Endodermal cell (in vitro differentiated cells): Measurements from ENCODE around the gene NPAS3. TPM values are rescaled to one million over a fixed set of nuclear protein-coding genes. Genes with fewer than 3 reads are reported as not detected.

Source experiments
- DNase-seq: peaks from one replicate; pipeline ENCODE4 v3.0.0-alpha.2; 2017
- H3K27ac ChIP-seq: 2 replicates; pipeline ENCODE4 v1.5.1; 2013; ENCODE audit warnings: mild to moderate bottlenecking, low read depth, low read length, moderate library complexity
- H3K27me3 ChIP-seq: 2 replicates; pipeline ENCODE4 v1.6.1; 2013; ENCODE audit warnings: mild to moderate bottlenecking, low read length, moderate library complexity; ENCODE audit not compliant: insufficient read depth, control insufficient read depth, poor library complexity, severe bottlenecking
- H3K36me3 ChIP-seq: 2 replicates; pipeline ENCODE4 v1.7.0; 2013; ENCODE audit warnings: mild to moderate bottlenecking, low read length, moderate library complexity; ENCODE audit not compliant: control insufficient read depth, insufficient read depth
- H3K4me1 ChIP-seq: one replicate; pipeline ENCODE4 v1.7.0; 2013; ENCODE audit warnings: low read length; ENCODE audit not compliant: control insufficient read depth, insufficient read depth
- H3K4me3 ChIP-seq: 2 replicates; pipeline ENCODE4 v1.5.1; 2013; ENCODE audit warnings: mild to moderate bottlenecking, low read length, moderate library complexity
- H3K9ac ChIP-seq: 2 replicates; pipeline ENCODE4 v1.6.1; 2013; ENCODE audit warnings: mild to moderate bottlenecking, low read length, moderate library complexity; ENCODE audit not compliant: poor library complexity, severe bottlenecking; ENCODE audit errors: extremely low read depth
- H3K9me3 ChIP-seq: 2 replicates; pipeline ENCODE4 v1.6.1; 2013; ENCODE audit warnings: mild to moderate bottlenecking, low read length, moderate library complexity; ENCODE audit not compliant: control insufficient read depth
- H3K27ac Mint-ChIP-seq: 2 replicates; pipeline ENCODE4 v1.8.0; 2020; ENCODE audit warnings: mixed read lengths
- H3K27me3 Mint-ChIP-seq: 2 replicates; pipeline ENCODE4 v1.8.0; 2021; ENCODE audit warnings: mild to moderate bottlenecking, mixed read lengths; ENCODE audit not compliant: insufficient read depth
- H3K36me3 Mint-ChIP-seq: 2 replicates; pipeline ENCODE4 v1.8.0; 2020; ENCODE audit warnings: low read depth, mixed read lengths
- H3K4me1 Mint-ChIP-seq: 2 replicates; pipeline ENCODE4 v1.8.0; 2020; ENCODE audit warnings: mixed read lengths
- H3K4me3 Mint-ChIP-seq: 2 replicates; pipeline ENCODE4 v1.8.0; 2020; ENCODE audit warnings: mild to moderate bottlenecking, moderate library complexity, mixed read lengths
- H3K9me3 Mint-ChIP-seq: 2 replicates; pipeline ENCODE4 v1.8.0; 2020; ENCODE audit warnings: mild to moderate bottlenecking, mixed read lengths
- WGBS, 2 experiments: methylation state at CpG; one replicate each; pipeline versions ENCODE4 v1.1.5 to v1.1.7; 2013; ENCODE audit warnings: missing lambda C conversion rate in 2 of 2, mixed read lengths in 1 of 2; ENCODE audit not compliant: insufficient coverage in 1 of 2, insufficient read length in 1 of 2; 5-methylcytosine and 5-hydroxymethylcytosine counted together
- total RNA-seq, 2 donors: library from RNA; stranded (reverse); fragmentation: NEBNext Ultra II Directional in 1 of 2; extraction: Animal tissue kit (Norgen Biotek cat#: 25700) in 1 of 2; gene quantifications; 2 replicates in 1 of 2; 3 replicates in 1 of 2; pipeline ENCODE4 v1.2.1, GENCODE V29; 2021
- TF ChIP-seq, protein P1 (sequence below): fragments of 200-600 bp; sonication (generic); conservative IDR thresholded peaks from 2 replicates; pipeline ENCODE4 v1.5.0; 2021; ENCODE audit warnings: antibody characterized with exemption, mild to moderate bottlenecking

NPAS3 gene
- total RNA-seq, 2 donors from 2014 or later: 1.4 to 1.6 TPM

DNA sequence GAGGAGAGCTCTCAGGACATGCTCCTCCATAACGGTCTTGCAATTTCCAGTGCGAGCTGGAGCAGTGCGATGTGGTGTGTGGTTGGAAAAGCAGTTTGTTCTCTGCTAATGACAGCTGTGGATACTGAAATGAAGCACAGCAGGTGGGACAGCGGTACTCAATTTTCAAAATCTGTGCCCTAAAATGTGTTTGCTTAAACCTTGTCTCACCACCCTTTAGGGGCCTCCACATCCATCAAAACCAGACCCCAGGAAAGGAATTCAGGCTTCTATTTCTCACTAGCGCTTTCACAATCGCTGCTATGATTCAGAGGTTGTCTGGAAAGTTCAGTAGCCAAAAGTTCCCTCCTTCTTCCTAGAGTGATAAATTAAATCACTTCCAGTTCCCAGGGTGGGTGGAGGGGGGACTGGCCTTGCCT is 571.4 kb downstream of the NPAS3 start:
- Histone ChIP-seq H3K4me1 (no peaks in the 10 kb centered on the region), H3K4me3 (no peak overlapping the region), H3K9me3 (no peaks in the 10 kb centered on the region), H3K27ac (peak overlapping the region; percentile 61), H3K27me3 (no peaks in the 10 kb centered on the region), H3K9ac (no peak overlapping the region), H3K36me3 (no peaks in the 10 kb centered on the region)
- Mint-ChIP-seq H3K9me3 (no peaks in the 10 kb centered on the region), H3K27me3 (no peaks in the 10 kb centered on the region), H3K4me3 (no peak overlapping the region), H3K27ac (no peak overlapping the region), H3K36me3 (no peaks in the 10 kb centered on the region), H3K4me1 (peaks cover 3% of the 10 kb centered on the region)
- WGBS, 2 experiments: 83 to 89% methylated on average over 3 to 6 of the region's 6 CpGs
- TF ChIP-seq, protein P1, sequence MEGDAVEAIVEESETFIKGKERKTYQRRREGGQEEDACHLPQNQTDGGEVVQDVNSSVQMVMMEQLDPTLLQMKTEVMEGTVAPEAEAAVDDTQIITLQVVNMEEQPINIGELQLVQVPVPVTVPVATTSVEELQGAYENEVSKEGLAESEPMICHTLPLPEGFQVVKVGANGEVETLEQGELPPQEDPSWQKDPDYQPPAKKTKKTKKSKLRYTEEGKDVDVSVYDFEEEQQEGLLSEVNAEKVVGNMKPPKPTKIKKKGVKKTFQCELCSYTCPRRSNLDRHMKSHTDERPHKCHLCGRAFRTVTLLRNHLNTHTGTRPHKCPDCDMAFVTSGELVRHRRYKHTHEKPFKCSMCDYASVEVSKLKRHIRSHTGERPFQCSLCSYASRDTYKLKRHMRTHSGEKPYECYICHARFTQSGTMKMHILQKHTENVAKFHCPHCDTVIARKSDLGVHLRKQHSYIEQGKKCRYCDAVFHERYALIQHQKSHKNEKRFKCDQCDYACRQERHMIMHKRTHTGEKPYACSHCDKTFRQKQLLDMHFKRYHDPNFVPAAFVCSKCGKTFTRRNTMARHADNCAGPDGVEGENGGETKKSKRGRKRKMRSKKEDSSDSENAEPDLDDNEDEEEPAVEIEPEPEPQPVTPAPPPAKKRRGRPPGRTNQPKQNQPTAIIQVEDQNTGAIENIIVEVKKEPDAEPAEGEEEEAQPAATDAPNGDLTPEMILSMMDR: no peak
- DNase-seq: no peak

DNA sequence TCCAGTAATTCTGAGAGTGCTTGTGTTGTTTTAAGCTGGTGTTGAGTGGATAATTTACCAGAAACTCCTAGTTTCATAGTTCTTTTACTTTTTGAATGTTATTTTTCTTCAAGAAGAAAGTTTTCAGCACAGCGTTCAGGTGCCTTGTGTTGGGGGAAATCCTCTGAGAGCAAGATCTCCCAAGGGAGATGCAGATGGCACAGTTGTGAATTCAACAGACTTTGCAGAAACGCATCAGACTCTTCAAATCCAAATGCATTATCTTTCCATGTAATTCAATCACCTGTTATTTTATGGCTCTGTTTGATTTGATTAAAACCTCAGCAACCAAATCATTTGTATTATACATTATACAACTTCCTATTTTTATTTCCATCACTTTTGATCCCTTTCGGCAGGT is 572.3 kb downstream of the NPAS3 start:
- DNase-seq: no peak
- peaks cover 3% of the 10 kb centered on the region for H3K4me1 Mint-ChIP-seq
- Histone ChIP-seq H3K9ac (no peak overlapping the region), H3K9me3 (no peaks in the 10 kb centered on the region), H3K27ac (no peak overlapping the region), H3K4me3 (no peak overlapping the region), H3K4me1 (no peaks in the 10 kb centered on the region), H3K36me3 (no peaks in the 10 kb centered on the region), H3K27me3 (no peaks in the 10 kb centered on the region)
- TF ChIP-seq, protein P1: no peak
- no peaks in the 10 kb centered on the region for H3K9me3 Mint-ChIP-seq
- H3K27me3 Mint-ChIP-seq: no peaks in the 10 kb centered on the region
- H3K27ac Mint-ChIP-seq: no peak overlapping the region
- H3K36me3 Mint-ChIP-seq: no peaks in the 10 kb centered on the region
- no peak overlapping the region for H3K4me3 Mint-ChIP-seq
- WGBS, 2 experiments: 92 to 100% methylated on average over 3 of the region's 3 CpGs

DNA sequence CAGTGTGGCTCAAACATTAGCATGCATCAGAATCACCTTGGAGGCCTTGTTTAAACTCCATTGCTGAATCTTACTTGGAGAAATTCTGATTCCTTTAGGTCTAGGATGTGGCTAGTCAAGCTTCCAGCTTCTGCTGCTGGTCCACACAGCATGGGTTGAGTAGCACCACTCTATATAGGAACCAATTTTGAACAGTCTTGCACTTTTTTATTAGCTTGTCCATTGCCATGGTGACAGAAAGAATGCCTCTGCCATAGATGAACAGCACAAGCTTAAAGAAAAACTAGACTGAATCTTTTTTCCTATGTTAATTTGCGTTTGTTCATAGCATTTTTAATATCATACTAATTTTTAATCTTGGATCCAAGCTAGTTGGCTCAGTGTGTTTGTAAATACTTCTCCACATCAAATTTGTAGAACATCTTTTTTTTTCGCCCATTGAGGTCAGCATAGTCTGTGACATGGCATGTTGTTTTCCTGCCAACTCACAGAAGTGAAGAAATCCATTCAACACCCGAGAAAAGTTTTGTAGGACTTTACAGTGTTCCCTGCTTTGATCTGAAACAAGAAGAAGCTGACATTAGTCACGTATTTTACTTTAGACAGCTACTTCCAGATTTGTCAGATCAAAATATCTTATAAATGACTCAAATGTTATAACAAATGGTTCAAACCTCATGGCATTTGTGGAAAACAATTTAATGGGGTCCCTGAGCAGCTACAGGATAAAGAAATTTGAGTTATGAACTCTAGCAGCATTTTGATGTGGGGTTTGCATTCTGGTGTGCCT is 573.4 kb downstream of the NPAS3 start:
- no peak overlapping the region for H3K9ac ChIP-seq
- peak overlapping the region; percentile 52 for H3K27ac ChIP-seq
- H3K27ac Mint-ChIP-seq: no peak overlapping the region
- no peaks in the 10 kb centered on the region for H3K27me3 ChIP-seq
- no peak overlapping the region for H3K4me3 ChIP-seq
- H3K4me1 ChIP-seq: no peaks in the 10 kb centered on the region
- H3K27me3 Mint-ChIP-seq: no peaks in the 10 kb centered on the region
- H3K36me3 Mint-ChIP-seq: no peaks in the 10 kb centered on the region
- DNase-seq: no peak
- 81 to 93% methylated on average over 4 of the region's 4 CpGs for WGBS, 2 experiments
- H3K9me3 Mint-ChIP-seq: no peaks in the 10 kb centered on the region
- peaks cover 3% of the 10 kb centered on the region for H3K4me1 Mint-ChIP-seq
- no peaks in the 10 kb centered on the region for H3K9me3 ChIP-seq
- H3K36me3 ChIP-seq: no peaks in the 10 kb centered on the region
- H3K4me3 Mint-ChIP-seq: no peak overlapping the region
- TF ChIP-seq, protein P1: no peak
